ENCODE measurements around the gene TCP11. TPM values are rescaled to one million over a fixed set of nuclear protein-coding genes. Genes with fewer than 3 reads are reported as not detected.
"Not testable (repeated sequence)": the region's sequence is repeated elsewhere in the genome, so short reads cannot be mapped to it uniquely, and the experiment has no call there.

TCP11 gene
- total and polyA plus RNA-seq, 11 donors = 0.04 TPM; not detected in 10

GRCh38 chr6:35139924-35140638 is 1.1 kb downstream of the TCP11 start:
- 35 to 37% (median 35%) methylated on average over 17 of the region's 17 CpGs for WGBS, 4 donors
- DNase-seq = peak in 3 of 5 donors; percentile 47 to 58 (median 49)
- Histone ChIP-seq H3K4me3 (no peak overlapping the region), H3K36me3 (no peaks in the 10 kb centered on the region), H3K4me1 (peaks cover 0 to 19% (median 3%) of the 10 kb centered on the region in 12 donors), H3K27me3 (peaks cover 0 to 8% (median 0%) of the 10 kb centered on the region in 9 donors), H3K9me3 (no peaks in the 10 kb centered on the region), H3K27ac (no peak overlapping the region)
- TF ChIP-seq CTCF (IDR thresholded peaks at IDR 0.05) (peak; percentile 73 to 94 (median 85)), POLR2A (IDR thresholded peaks at IDR 0.05) (no peak)
- peak in 2 of 4 donors; percentile 53 to 62 for ATAC-seq
- intact Hi-C loops (cut with DNase I) = loop anchor here (1.0 to 10.0 kb wide), 12 partner anchors 65 to 685 kb away; partner anchors contain the start of genes ANKS1A (in 1 of the 10) and TAF11 (in 1 of the 10)

GRCh38 chr6:35139470-35139869 is 1.7 kb downstream of the TCP11 start:
- DNase-seq = no peak

GRCh38 chr6:35138191-35138590 is 2.9 kb downstream of the TCP11 start:
- not testable (repeated sequence) for H3K9me3 ChIP-seq, H3K4me3 ChIP-seq, DNase-seq, H3K27ac ChIP-seq, H3K36me3 ChIP-seq, H3K27me3 ChIP-seq, ATAC-seq
- 65 to 73% (median 71%) methylated on average over 3 of the region's 3 CpGs for WGBS, 4 donors
- intact Hi-C loops (cut with DNase I) = loop anchor here in 3 of 10 donors (10.0 kb wide), 2 partner anchors 63 to 683 kb away; no protein-coding TSS in a partner anchor
- H3K4me1 ChIP-seq = peaks cover 0 to 19% (median 3%) of the 10 kb centered on the region in 12 donors

More at GRCh38 chr6:35139470-35139869, 1.7 kb downstream of the TCP11 start:
- 49 to 75% (median 58%) methylated on average over 2 of the region's 2 CpGs for WGBS, 4 donors
- Histone ChIP-seq H3K27me3 (peaks cover 0 to 8% (median 0%) of the 10 kb centered on the region in 9 donors), H3K4me1 (peaks cover 0 to 19% (median 3%) of the 10 kb centered on the region in 12 donors), H3K4me3 (no peak overlapping the region), H3K9me3 (no peaks in the 10 kb centered on the region), H3K27ac (no peak overlapping the region), H3K36me3 (no peaks in the 10 kb centered on the region)
- TF ChIP-seq CTCF (IDR thresholded peaks at IDR 0.05) = no peak
- TF ChIP-seq POLR2A (IDR thresholded peaks at IDR 0.05) = no peak
- no peak for ATAC-seq
- intact Hi-C loops (cut with DNase I) = loop anchor here in 5 of 10 donors (1.0 to 10.0 kb wide), 4 partner anchors 65 to 685 kb away; no protein-coding TSS in a partner anchor

- TF ChIP-seq POLR2A (IDR thresholded peaks at IDR 0.05) (no peak), CTCF (IDR thresholded peaks at IDR 0.05) (no peak)
- ATAC-seq (no peak), DNase-seq (no peak)
- Histone ChIP-seq H3K9me3 (no peaks in the 10 kb centered on the region), H3K27ac (no peak overlapping the region), H3K27me3 (peaks cover 0 to 4% (median 0%) of the 10 kb centered on the region in 9 donors), H3K36me3 (no peaks in the 10 kb centered on the region), H3K4me1 (peaks cover 0 to 16% (median 3%) of the 10 kb centered on the region in 12 donors), H3K4me3 (no peak overlapping the region)
- intact Hi-C loops (cut with DNase I) = loop anchor here in 3 of 10 donors (10.0 kb wide), 2 partner anchors 61 to 681 kb away; no protein-coding TSS in a partner anchor
- 76 to 82% (median 77%) methylated on average over 3 to 4 of the region's 4 CpGs for WGBS, 4 donors
Measured at GRCh38 chr6:35136185-35136584, 5.0 kb downstream of the TCP11 start.
